Measurements from ENCODE around the gene MPP3.

The MPP3 gene

GRCh38 chr17:43860077-43860725 is 27.3 kb upstream of the MPP3 start:
- no peak overlapping the region for H3K4me3 ChIP-seq (ENCODE audit: insufficient read depth, low read length, poor library complexity, severe bottlenecking)
- H3K27me3 ChIP-seq (ENCODE audit: low read length) = no peaks in the 10 kb centered on the region
- H3K79me2 ChIP-seq (ENCODE audit: insufficient read depth, low read length) = no peaks in the 10 kb centered on the region
- H3K9me3 ChIP-seq (ENCODE audit: insufficient read depth, low read length) = no peaks in the 10 kb centered on the region
- H2AFZ ChIP-seq (ENCODE audit: low read depth, low read length, severe bottlenecking) = no peak overlapping the region
- TF ChIP-seq EZH2phosphoT487 (conservative IDR thresholded peaks at IDR 0.05; ENCODE audit: low read length) = no peak
- TF ChIP-seq CTCF (IDR thresholded peaks at IDR 0.05; ENCODE audit: insufficient read depth, low read length, poor library complexity, severe bottlenecking) = no peak
- no peak overlapping the region for H3K4me2 ChIP-seq (ENCODE audit: low read depth, low read length, poor library complexity, severe bottlenecking)
- no peaks in the 10 kb centered on the region for H3F3A ChIP-seq (ENCODE audit: insufficient read depth)
- no peak overlapping the region for H3K27ac ChIP-seq (ENCODE audit: low read depth, low read length)
- H3K9ac ChIP-seq (ENCODE audit: low read length) = no peak overlapping the region
- H3K36me3 ChIP-seq (ENCODE audit: low read length) = no peaks in the 10 kb centered on the region
- no peaks in the 10 kb centered on the region for H3K9me2 ChIP-seq (replicated peaks; ENCODE audit: insufficient read depth, low read length)
- no peaks in the 10 kb centered on the region for H4K20me1 ChIP-seq (ENCODE audit: low read depth, low read length)

- no peak for TF ChIP-seq CTCF (IDR thresholded peaks at IDR 0.05; ENCODE audit: insufficient read depth, low read length, poor library complexity, severe bottlenecking)
- no peak for TF ChIP-seq EZH2phosphoT487 (conservative IDR thresholded peaks at IDR 0.05; ENCODE audit: low read length)
- H3K79me2 ChIP-seq (ENCODE audit: insufficient read depth, low read length) = no peaks in the 10 kb centered on the region
- H3K27ac ChIP-seq (ENCODE audit: low read depth, low read length) = no peak overlapping the region
- no peaks in the 10 kb centered on the region for H3K9me2 ChIP-seq (replicated peaks; ENCODE audit: insufficient read depth, low read length)
- no peak overlapping the region for H3K4me3 ChIP-seq (ENCODE audit: insufficient read depth, low read length, poor library complexity, severe bottlenecking)
- no peak overlapping the region for H2AFZ ChIP-seq (ENCODE audit: low read depth, low read length, severe bottlenecking)
- no peak overlapping the region for H3K9ac ChIP-seq (ENCODE audit: low read length)
- H3F3A ChIP-seq (ENCODE audit: insufficient read depth) = no peaks in the 10 kb centered on the region
- H3K27me3 ChIP-seq (ENCODE audit: low read length) = no peaks in the 10 kb centered on the region
- no peak overlapping the region for H3K4me2 ChIP-seq (ENCODE audit: low read depth, low read length, poor library complexity, severe bottlenecking)
- H3K9me3 ChIP-seq (ENCODE audit: insufficient read depth, low read length) = no peaks in the 10 kb centered on the region
- H4K20me1 ChIP-seq (ENCODE audit: low read depth, low read length) = no peaks in the 10 kb centered on the region
- H3K36me3 ChIP-seq (ENCODE audit: low read length) = no peaks in the 10 kb centered on the region
Measured at GRCh38 chr17:43857957-43858600, 25.1 kb upstream of the MPP3 start.

- Histone ChIP-seq H3K36me3 (ENCODE audit: low read length) (no peaks in the 10 kb centered on the region), H3K27ac (ENCODE audit: low read depth, low read length) (no peak overlapping the region), H3K4me2 (ENCODE audit: low read depth, low read length, poor library complexity, severe bottlenecking) (no peak overlapping the region), H3K27me3 (ENCODE audit: low read length) (no peaks in the 10 kb centered on the region), H3K4me3 (ENCODE audit: insufficient read depth, low read length, poor library complexity, severe bottlenecking) (no peak overlapping the region), H4K20me1 (ENCODE audit: low read depth, low read length) (no peaks in the 10 kb centered on the region), H3K9me3 (ENCODE audit: insufficient read depth, low read length) (no peaks in the 10 kb centered on the region), H2AFZ (ENCODE audit: low read depth, low read length, severe bottlenecking) (no peak overlapping the region), H3K9ac (ENCODE audit: low read length) (no peak overlapping the region), H3K79me2 (ENCODE audit: insufficient read depth, low read length) (no peaks in the 10 kb centered on the region), H3K9me2 (replicated peaks; ENCODE audit: insufficient read depth, low read length) (no peaks in the 10 kb centered on the region), H3F3A (ENCODE audit: insufficient read depth) (no peaks in the 10 kb centered on the region)
- TF ChIP-seq EZH2phosphoT487 (conservative IDR thresholded peaks at IDR 0.05; ENCODE audit: low read length) (no peak), CTCF (IDR thresholded peaks at IDR 0.05; ENCODE audit: insufficient read depth, low read length, poor library complexity, severe bottlenecking) (no peak)
Measured at GRCh38 chr17:43857141-43857540, 24.2 kb upstream of the MPP3 start.

Measured in SU-DHL-6 (cell line).